GM18907 (cell line): ENCODE data around the gene CACNG4.

ENCODE experiments used
- ATAC-seq: cut with Tn5 transposase; IDR thresholded peaks from one replicate; pipeline ENCODE4 v1.9.1; 2021; ENCODE audit warnings: mild to moderate bottlenecking, moderate library complexity; ENCODE audit not compliant: unreplicated experiment

CACNG4 gene

DNA sequence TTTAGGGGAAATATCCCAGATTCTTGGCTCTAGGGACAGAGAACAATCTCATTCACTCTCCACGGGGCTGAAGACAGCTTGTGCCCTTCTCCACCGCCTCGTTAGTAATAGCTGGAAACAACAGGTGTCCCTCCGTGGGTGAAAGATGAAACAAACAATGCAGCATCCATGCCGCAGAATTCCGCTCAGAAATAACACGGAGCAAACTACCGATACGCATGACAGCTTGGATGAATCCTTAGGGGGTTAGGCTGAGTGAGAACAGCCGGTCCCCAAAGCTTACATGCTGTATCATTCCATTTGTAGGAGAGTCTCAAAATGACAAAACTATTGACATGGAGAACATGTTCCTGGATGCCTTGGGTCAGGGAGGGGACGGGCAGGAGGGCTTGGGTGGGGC is 50.5 kb downstream of the CACNG4 start:
- no peak for ATAC-seq

GRCh38 chr17:67016039-67016762 is 51.7 kb downstream of the CACNG4 start:
- no peak for ATAC-seq

- no peak for ATAC-seq
Measured at GRCh38 chr17:67017910-67018309, 53.4 kb downstream of the CACNG4 start.

DNA sequence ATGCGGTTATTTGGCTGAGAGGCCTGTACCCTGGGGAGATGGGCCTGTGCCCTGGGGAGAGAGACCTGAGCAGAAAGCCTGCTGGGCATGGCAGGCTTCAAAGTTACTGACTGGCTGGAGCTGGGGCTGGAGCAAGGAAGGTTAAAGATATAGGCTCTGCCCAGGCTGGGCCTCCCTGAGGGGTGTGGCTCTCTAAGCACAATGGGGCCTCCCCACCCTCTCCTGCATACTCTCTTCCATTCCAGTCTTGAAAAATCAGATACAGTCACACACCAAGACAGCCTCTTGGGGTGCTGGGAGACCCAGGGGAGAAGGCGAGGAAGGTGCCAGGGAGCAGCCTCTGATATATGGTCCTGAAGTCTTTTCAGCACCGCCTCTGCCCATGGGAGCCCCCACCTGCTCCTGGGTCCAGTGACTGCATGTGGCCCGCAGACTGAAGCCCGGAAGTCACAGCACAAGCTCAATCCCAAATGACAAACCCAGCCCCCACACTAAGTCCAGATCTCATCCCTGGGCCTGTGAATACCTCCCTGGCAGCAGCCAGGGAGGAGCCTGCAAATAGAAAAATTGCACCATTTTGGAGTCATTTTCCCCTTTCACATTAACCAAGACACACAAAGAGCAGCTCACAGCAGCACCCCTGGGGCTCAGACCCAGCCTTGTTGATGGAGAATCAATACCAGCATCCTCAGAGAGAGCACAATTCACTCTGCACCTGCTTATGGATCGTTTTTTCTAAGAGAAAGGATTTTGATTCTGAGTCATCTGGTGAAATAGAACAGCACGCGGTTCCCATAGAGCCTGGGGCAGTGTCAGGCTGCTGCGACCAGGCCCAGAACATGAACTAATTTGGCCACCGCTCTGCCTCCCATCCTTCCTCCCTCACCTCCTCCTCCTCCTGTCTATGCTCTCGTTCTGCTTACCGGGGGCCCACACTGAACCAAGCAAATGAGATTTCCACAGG is 54.2 kb downstream of the CACNG4 start:
- no peak for ATAC-seq

GRCh38 chr17:67019809-67020208 is 55.3 kb downstream of the CACNG4 start:
- ATAC-seq, result no peak

DNA sequence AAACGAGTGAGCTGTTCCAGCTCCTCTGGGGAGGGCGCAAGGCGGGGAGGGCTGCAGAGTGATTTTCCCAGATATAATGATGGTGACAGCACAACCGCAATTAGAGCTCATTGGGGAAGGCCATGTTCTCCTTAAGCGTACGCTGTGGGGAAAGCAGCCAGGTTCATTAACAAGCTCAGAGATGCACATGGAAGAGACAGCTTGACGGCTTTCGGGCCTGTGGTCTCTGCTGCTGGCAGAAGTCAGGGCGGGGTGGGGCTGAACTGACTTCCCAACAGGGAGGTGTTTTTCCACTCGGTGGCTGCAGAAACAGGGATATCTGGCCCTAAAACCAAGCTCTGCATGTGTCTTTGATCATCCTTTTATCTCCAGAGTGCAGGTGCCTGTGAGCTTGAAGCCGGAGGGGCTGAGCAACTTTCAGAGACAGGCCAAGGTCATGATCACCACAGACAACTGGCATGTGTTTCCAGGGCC is 55.8 kb downstream of the CACNG4 start:
- ATAC-seq, result no peak

GRCh38 chr17:67021196-67021595 is 56.7 kb downstream of the CACNG4 start:
- no peak for ATAC-seq

- ATAC-seq, result no peak
Measured at GRCh38 chr17:67021743-67022450, 57.4 kb downstream of the CACNG4 start.

GRCh38 chr17:67022451-67022810 is 57.9 kb downstream of the CACNG4 start:
- no peak for ATAC-seq

GRCh38 chr17:67024736-67025135 is 60.2 kb downstream of the CACNG4 start:
- ATAC-seq, result no peak

GRCh38 chr17:67025216-67025792 is 60.8 kb downstream of the CACNG4 start:
- ATAC-seq, result no peak

GRCh38 chr17:67026341-67026740 is 61.8 kb downstream of the CACNG4 start:
- ATAC-seq, result no peak

GRCh38 chr17:67027031-67027628 is 62.6 kb downstream of the CACNG4 start:
- ATAC-seq, result no peak

DNA sequence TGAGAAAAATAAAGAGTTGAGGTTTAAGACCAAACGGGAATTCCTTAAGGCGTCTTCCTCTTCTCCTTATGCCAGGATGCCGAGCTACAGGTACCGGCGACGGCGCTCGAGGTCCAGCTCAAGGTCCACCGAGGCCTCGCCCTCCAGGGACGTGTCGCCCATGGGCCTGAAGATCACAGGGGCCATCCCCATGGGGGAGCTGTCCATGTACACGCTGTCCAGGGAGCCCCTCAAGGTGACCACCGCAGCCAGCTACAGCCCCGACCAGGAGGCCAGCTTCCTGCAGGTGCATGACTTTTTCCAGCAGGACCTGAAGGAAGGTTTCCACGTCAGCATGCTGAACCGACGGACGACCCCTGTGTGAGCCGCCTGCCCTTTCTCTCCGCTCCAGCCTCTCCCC is 66.1 kb downstream of the CACNG4 start:
- no peak for ATAC-seq

GRCh38 chr17:67032382-67032781 is 67.9 kb downstream of the CACNG4 start:
- ATAC-seq, result no peak

- ATAC-seq, result no peak
Measured at GRCh38 chr17:67032985-67033384, 68.5 kb downstream of the CACNG4 start.

- ATAC-seq, result no peak
Measured at GRCh38 chr17:67033613-67034012, 69.1 kb downstream of the CACNG4 start.

DNA sequence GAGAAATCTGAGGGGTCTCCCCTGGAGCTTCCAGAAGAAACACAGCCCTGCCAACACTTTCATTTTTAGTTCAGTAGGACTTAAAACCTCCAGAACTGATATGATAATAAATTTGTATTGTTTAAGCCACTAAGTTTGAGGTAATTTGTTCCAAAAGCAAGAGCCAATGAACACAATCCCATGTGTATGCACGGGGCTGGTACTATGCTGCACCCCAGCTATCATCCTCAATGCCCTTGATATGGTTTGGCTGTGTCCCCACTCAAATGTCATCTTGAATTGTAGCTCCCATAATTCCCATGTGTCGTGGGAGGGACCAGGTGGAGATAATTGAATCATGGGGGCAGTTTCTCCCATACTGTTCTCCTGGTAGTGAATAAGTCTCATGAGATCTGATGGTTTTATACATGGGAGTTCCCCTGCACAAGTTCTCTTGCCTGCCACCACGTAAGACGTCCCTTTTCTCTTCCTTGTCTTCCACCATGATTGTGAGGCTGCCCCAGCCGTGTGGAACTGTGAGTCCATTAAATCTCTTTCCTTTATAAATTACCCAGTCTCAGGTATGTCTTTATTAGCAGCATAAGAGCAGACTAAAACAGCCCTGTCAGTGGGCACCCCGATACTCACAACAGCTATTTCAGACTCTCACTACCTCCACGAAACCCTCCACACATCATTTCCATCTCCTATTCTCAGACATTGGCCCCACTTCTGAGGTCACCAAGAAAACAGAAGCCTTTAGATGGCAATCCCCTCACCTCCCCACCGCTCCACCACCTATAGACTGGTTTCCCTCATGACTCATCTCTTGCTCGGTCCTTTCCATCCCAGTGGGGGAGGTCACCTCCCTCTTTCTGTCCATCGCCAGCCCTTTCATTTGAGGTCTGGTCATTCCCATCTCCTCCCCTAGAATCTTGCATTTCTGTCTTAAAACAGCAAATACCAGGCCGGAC is 70.9 kb downstream of the CACNG4 start:
- ATAC-seq, result no peak

DNA sequence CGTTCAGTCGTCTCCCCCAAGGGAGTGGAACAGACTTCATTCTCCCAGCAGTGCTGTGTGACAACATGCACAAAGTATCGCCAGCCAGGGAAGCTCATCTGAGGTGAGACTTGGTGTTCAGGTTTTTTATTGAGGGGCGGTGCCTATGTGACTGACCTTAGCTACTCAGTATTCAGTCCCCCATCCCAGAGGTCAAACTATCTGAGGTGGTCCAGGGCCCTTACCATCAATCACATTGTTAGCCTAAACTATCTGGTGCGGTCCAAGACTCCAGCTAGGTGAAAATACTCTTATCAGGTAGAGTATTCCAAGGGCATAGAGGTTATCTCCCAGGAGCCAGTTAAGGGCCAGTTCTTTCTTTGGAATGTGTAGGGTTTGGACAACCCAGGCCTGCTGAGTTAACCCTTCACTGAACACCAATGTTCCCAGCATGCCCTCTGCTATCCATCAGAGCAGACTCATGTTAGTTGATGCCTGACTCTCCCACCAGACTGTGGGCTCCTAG is 74.4 kb downstream of the CACNG4 start:
- ATAC-seq, result no peak
